Measurements from ENCODE around the gene INPP5A.

- TF ChIP-seq, protein P1, sequence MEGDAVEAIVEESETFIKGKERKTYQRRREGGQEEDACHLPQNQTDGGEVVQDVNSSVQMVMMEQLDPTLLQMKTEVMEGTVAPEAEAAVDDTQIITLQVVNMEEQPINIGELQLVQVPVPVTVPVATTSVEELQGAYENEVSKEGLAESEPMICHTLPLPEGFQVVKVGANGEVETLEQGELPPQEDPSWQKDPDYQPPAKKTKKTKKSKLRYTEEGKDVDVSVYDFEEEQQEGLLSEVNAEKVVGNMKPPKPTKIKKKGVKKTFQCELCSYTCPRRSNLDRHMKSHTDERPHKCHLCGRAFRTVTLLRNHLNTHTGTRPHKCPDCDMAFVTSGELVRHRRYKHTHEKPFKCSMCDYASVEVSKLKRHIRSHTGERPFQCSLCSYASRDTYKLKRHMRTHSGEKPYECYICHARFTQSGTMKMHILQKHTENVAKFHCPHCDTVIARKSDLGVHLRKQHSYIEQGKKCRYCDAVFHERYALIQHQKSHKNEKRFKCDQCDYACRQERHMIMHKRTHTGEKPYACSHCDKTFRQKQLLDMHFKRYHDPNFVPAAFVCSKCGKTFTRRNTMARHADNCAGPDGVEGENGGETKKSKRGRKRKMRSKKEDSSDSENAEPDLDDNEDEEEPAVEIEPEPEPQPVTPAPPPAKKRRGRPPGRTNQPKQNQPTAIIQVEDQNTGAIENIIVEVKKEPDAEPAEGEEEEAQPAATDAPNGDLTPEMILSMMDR (IDR thresholded peaks at IDR 0.05; ENCODE audit: insufficient read depth, low read length) = no peak
- TF ChIP-seq POLR2AphosphoS5 (IDR thresholded peaks at IDR 0.05; ENCODE audit: low read depth) (no peak), REST (IDR thresholded peaks at IDR 0.05; ENCODE audit: insufficient replicate concordance, low read depth) (no peak), SPI1 (IDR thresholded peaks at IDR 0.05; ENCODE audit: borderline replicate concordance, low read depth) (no peak), GABPA (IDR thresholded peaks at IDR 0.05; ENCODE audit: low read depth) (no peak)
Measured at GRCh38 chr10:132774181-132774901, 236.8 kb downstream of the INPP5A start.
